DND-41 (cell line): ENCODE results near the gene TMEM94.

ENCODE experiments used
- CTCF ChIP-seq: IDR thresholded peaks from 2 replicates; pipeline ENCODE4 v1.5.1; 2012; ENCODE audit warnings: borderline replicate concordance, low read length, moderate library complexity, mild to moderate bottlenecking; ENCODE audit not compliant: poor library complexity, severe bottlenecking; ENCODE audit errors: extremely low read depth
- EZH2 ChIP-seq: IDR thresholded peaks from 3 replicates; pipeline ENCODE4 v1.6.1; 2012; ENCODE audit warnings: borderline replicate concordance, low read depth, mild to moderate bottlenecking, moderate library complexity, low read length, inconsistent platforms; ENCODE audit not compliant: severe bottlenecking

GRCh38 chr17:75416006-75416405 lies 40.4 kb upstream of the TMEM94 start:
- TF ChIP-seq CTCF (no peak), EZH2 (no peak)
